SK-N-SH treated with all-trans-retinoic acid at 6 μM for 48 hours (cell line): Measurements from ENCODE around the gene CORO1C.

ENCODE experiments used
- ATAC-seq: fragments of 200-7000 bp; cut with Tn5 transposase; 3 replicates; pipeline ENCODE4 v1.9.1; 2020; ENCODE audit warnings: mild to moderate bottlenecking, moderate library complexity
- ARNTL ChIP-seq: fragments of 450-650 bp; formaldehyde crosslinking; IDR thresholded peaks from 2 replicates; pipeline ENCODE4 v1.5.0; 2020; ENCODE audit warnings: low read depth, mild to moderate bottlenecking, moderate library complexity, borderline replicate concordance
- BACH2 ChIP-seq: fragments of 250-450 bp; sonication (Bioruptor Pico); IDR thresholded peaks from 2 replicates; pipeline ENCODE4 v1.9.0; 2021; ENCODE audit warnings: mild to moderate bottlenecking, borderline replicate concordance
- CSDC2 ChIP-seq: fragments of 250-450 bp; sonication (Bioruptor Pico); IDR thresholded peaks from 2 replicates; pipeline ENCODE4 v1.5.0; 2020; ENCODE audit warnings: mild to moderate bottlenecking, moderate library complexity
- ESRRG ChIP-seq: fragments of 250-450 bp; sonication (Bioruptor Pico); IDR thresholded peaks from 2 replicates; pipeline ENCODE4 v1.6.1; 2021; ENCODE audit warnings: mild to moderate bottlenecking
- GLIS3 ChIP-seq: fragments of 250-450 bp; sonication (Bioruptor Pico); IDR thresholded peaks from 2 replicates; pipeline ENCODE4 v1.5.0; 2020; ENCODE audit warnings: mild to moderate bottlenecking, moderate library complexity
- ISL1 ChIP-seq: fragments of 250-450 bp; sonication (Bioruptor Pico); IDR thresholded peaks from 2 replicates; pipeline ENCODE4 v2.1.2; 2022; ENCODE audit warnings: mild to moderate bottlenecking, moderate library complexity
- OSR1 ChIP-seq: fragments of 250-450 bp; sonication (Bioruptor Pico); IDR thresholded peaks from 2 replicates; pipeline ENCODE4 v1.8.0; 2022; ENCODE audit warnings: moderate library complexity, mild to moderate bottlenecking, inconsistent platforms
- PATZ1 ChIP-seq: fragments of 250-450 bp; sonication (Bioruptor Pico); IDR thresholded peaks from 2 replicates; pipeline ENCODE4 v1.8.0; 2020; ENCODE audit warnings: mild to moderate bottlenecking, moderate library complexity, borderline replicate concordance
- PPARA ChIP-seq: fragments of 250-450 bp; sonication (Bioruptor Pico); IDR thresholded peaks from 2 replicates; pipeline ENCODE4 v1.5.0; 2020; ENCODE audit warnings: mild to moderate bottlenecking, borderline replicate concordance
- RARB ChIP-seq: fragments of 250-450 bp; sonication (Bioruptor Pico); IDR thresholded peaks from 2 replicates; pipeline ENCODE4 v1.8.0; 2021; ENCODE audit warnings: mild to moderate bottlenecking, moderate library complexity
- SNAI2 ChIP-seq: fragments of 250-450 bp; sonication (Bioruptor Pico); IDR thresholded peaks from 2 replicates; pipeline ENCODE4 v1.5.0; 2020; ENCODE audit warnings: mild to moderate bottlenecking, moderate library complexity
- TCF4 ChIP-seq: fragments of 250-450 bp; sonication (Bioruptor Pico); IDR thresholded peaks from 2 replicates; pipeline ENCODE4 v1.8.0; 2021; ENCODE audit warnings: mild to moderate bottlenecking, moderate library complexity, borderline replicate concordance
- TOX ChIP-seq: fragments of 250-450 bp; sonication (Bioruptor Pico); IDR thresholded peaks from 2 replicates; pipeline ENCODE4 v1.8.0; 2021; ENCODE audit warnings: mild to moderate bottlenecking, moderate library complexity, borderline replicate concordance
- ZC3H10 ChIP-seq: fragments of 250-450 bp; sonication (Bioruptor Pico); IDR thresholded peaks from 2 replicates; pipeline ENCODE4 v1.5.1; 2021; ENCODE audit warnings: mild to moderate bottlenecking, moderate library complexity
- ZFP3 ChIP-seq: fragments of 250-450 bp; sonication (Bioruptor Pico); IDR thresholded peaks from 2 replicates; pipeline ENCODE4 v1.5.0; 2020; ENCODE audit warnings: mild to moderate bottlenecking, moderate library complexity
- ZFP30 ChIP-seq: fragments of 450-650 bp; formaldehyde crosslinking; IDR thresholded peaks from 2 replicates; pipeline ENCODE4 v1.5.0; 2022; ENCODE audit warnings: mild to moderate bottlenecking, moderate library complexity
- ZNF565 ChIP-seq: fragments of 450-650 bp; formaldehyde crosslinking; conservative IDR thresholded peaks from 2 replicates; pipeline ENCODE4 v1.5.0; 2020; ENCODE audit warnings: low read depth, mild to moderate bottlenecking, moderate library complexity
- ZNF70 ChIP-seq: fragments of 450-650 bp; formaldehyde crosslinking; IDR thresholded peaks from 2 replicates; pipeline ENCODE4 v1.5.0; 2020; ENCODE audit warnings: mild to moderate bottlenecking, moderate library complexity
- ZNF8 ChIP-seq: fragments of 450-650 bp; formaldehyde crosslinking; IDR thresholded peaks from 2 replicates; pipeline ENCODE4 v1.5.0; 2020; ENCODE audit warnings: mild to moderate bottlenecking, moderate library complexity
- TF ChIP-seq, protein P1 (sequence below): fragments of 250-450 bp; sonication (Bioruptor Pico); IDR thresholded peaks from 2 replicates; pipeline ENCODE4 v1.5.1; 2020; ENCODE audit warnings: low read depth, mild to moderate bottlenecking, moderate library complexity
- TF ChIP-seq, protein P2 (sequence below): fragments of 250-450 bp; sonication (Bioruptor Pico); IDR thresholded peaks from 2 replicates; pipeline ENCODE4 v1.5.1; 2021; ENCODE audit warnings: mild to moderate bottlenecking, moderate library complexity

Gene CORO1C

DNA sequence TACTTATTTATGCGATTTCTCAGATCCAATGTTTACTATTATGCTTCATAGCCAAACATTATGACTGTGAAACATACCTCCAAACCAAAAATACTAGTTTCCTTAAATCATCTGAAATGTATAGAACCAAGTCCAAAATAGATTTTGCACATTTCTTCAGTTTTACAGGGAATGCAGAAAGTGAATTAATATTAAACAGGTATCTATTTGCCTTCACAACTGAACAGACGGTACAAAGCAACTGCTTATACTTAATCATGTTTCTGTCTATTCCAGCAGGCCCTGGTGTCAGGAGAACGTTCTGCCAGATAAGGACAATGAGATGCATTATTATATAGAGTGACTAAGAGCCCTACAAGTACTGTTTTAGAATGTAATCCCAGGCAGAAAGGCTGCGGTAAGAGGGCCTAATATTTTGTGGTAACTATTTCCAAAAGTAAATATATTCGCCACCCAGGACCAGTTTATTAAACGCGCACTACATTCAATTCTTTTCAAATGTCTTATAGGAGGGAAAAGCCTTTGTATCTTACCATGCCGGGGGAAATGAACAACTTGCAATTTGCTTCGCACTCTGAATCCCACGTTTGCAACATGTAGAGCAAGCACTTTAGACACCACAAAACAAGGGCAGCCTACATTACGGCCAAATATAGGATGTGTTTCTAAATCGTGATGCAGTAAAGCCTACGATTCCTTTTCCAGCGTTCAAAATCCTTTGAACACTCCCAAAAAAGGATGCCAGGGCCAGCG lies 1.5 kb downstream of the CORO1C start:
- ATAC-seq = peak; percentile 4; the same call in 1 of the 3 replicates
- TF ChIP-seq CSDC2 (CRISPR knock-in tag) (no peak), OSR1 (CRISPR knock-in tag) (no peak), TOX (CRISPR knock-in tag) (no peak), ESRRG (CRISPR knock-in tag) (no peak), ZFP30 (CRISPR knock-in tag) (no peak), ZFP3 (no peak), TCF4 (CRISPR knock-in tag) (no peak), PPARA (CRISPR knock-in tag) (no peak), ARNTL (no peak), PATZ1 (CRISPR knock-in tag) (no peak), GLIS3 (CRISPR knock-in tag) (no peak), BACH2 (CRISPR knock-in tag) (no peak), SNAI2 (CRISPR knock-in tag) (no peak), ZNF70 (CRISPR knock-in tag) (no peak), ZC3H10 (no peak), RARB (CRISPR knock-in tag) (no peak), ISL1 (CRISPR knock-in tag) (no peak)
- TF ChIP-seq, protein P1, sequence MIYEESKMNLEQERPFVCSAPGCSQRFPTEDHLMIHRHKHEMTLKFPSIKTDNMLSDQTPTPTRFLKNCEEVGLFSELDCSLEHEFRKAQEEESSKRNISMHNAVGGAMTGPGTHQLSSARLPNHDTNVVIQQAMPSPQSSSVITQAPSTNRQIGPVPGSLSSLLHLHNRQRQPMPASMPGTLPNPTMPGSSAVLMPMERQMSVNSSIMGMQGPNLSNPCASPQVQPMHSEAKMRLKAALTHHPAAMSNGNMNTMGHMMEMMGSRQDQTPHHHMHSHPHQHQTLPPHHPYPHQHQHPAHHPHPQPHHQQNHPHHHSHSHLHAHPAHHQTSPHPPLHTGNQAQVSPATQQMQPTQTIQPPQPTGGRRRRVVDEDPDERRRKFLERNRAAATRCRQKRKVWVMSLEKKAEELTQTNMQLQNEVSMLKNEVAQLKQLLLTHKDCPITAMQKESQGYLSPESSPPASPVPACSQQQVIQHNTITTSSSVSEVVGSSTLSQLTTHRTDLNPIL = no peak
- TF ChIP-seq, protein P2, sequence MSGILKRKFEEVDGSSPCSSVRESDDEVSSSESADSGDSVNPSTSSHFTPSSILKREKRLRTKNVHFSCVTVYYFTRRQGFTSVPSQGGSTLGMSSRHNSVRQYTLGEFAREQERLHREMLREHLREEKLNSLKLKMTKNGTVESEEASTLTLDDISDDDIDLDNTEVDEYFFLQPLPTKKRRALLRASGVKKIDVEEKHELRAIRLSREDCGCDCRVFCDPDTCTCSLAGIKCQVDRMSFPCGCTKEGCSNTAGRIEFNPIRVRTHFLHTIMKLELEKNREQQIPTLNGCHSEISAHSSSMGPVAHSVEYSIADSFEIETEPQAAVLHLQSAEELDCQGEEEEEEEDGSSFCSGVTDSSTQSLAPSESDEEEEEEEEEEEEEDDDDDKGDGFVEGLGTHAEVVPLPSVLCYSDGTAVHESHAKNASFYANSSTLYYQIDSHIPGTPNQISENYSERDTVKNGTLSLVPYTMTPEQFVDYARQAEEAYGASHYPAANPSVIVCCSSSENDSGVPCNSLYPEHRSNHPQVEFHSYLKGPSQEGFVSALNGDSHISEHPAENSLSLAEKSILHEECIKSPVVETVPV (CRISPR knock-in tag) = no peak

GRCh38 chr12:108728820-108729611 lies 2.3 kb downstream of the CORO1C start:
- TF ChIP-seq ZFP30 (CRISPR knock-in tag) (no peak), TCF4 (CRISPR knock-in tag) (no peak), OSR1 (CRISPR knock-in tag) (no peak), ZNF565 (no peak), BACH2 (CRISPR knock-in tag) (no peak), PPARA (CRISPR knock-in tag) (no peak), ZNF8 (CRISPR knock-in tag) (no peak), CSDC2 (CRISPR knock-in tag) (no peak), ZFP3 (no peak), ZNF70 (CRISPR knock-in tag) (no peak), SNAI2 (CRISPR knock-in tag) (no peak)
- TF ChIP-seq, protein P1 = no peak
- TF ChIP-seq, all 23 proteins: peak for 0
- ATAC-seq = no peak

GRCh38 chr12:108727868-108728735 lies 3.2 kb downstream of the CORO1C start:
- ATAC-seq = no peak

More at GRCh38 chr12:108727868-108728735, 3.2 kb downstream of the CORO1C start:
- no peak for TF ChIP-seq ESRRG (CRISPR knock-in tag)
- TF ChIP-seq ZNF565 = no peak
- TF ChIP-seq ARNTL = no peak
- no peak for TF ChIP-seq OSR1 (CRISPR knock-in tag)
- TF ChIP-seq ZFP3 = no peak
- TF ChIP-seq ZNF70 (CRISPR knock-in tag) = no peak
- peak; percentile 31; the same call in 1 of the 2 replicates for TF ChIP-seq ZNF8 (CRISPR knock-in tag)
- no peak for TF ChIP-seq ISL1 (CRISPR knock-in tag)
